ENCODE results near the gene RARRES2. TPM values are rescaled to one million over a fixed set of nuclear protein-coding genes. Genes with fewer than 3 reads are reported as not detected.

Gene RARRES2
- total RNA-seq, 1 experiment from 2014 or later = 2.1 TPM

GRCh38 chr7:150342121-150342408 is 636 bp upstream of the RARRES2 start:
- no TSS peak for BruUV-seq (replicated peaks)
- DNase-seq (ENCODE audit: low read depth, low spot score) (no peak), ATAC-seq (no peak)
- ChIA-PET POLR2A (no interaction called here), CTCF (no interaction called here), RAD21 (ENCODE audit: low non-redundant PET in 1 of 2, low total read pairs in 2 of 2, uncharacterized antibody in 2 of 2, unreplicated experiment in 2 of 2) (no interaction called here)
- TF ChIP-seq CTCF (IDR thresholded peaks at IDR 0.05 in 2 of 3, conservative IDR thresholded peaks at IDR 0.05 in 1 of 3; ENCODE audit: borderline replicate concordance in 1 of 3, insufficient read depth in 1 of 3, low read depth in 2 of 3, low read length in 2 of 3) (no peak), ZFX (IDR thresholded peaks at IDR 0.05) (no peak), YY1 (IDR thresholded peaks at IDR 0.05; ENCODE audit: extremely low read depth, insufficient replicate concordance, low read depth, low read length) (no peak), POLR2A (IDR thresholded peaks at IDR 0.05; ENCODE audit: borderline replicate concordance, extremely low read depth, insufficient read depth, insufficient read length) (no peak), JUND (IDR thresholded peaks at IDR 0.05) (no peak), EGR1 (IDR thresholded peaks at IDR 0.05; ENCODE audit: low read depth) (no peak), SRF (IDR thresholded peaks at IDR 0.05; ENCODE audit: low read depth) (no peak), TCF7L2 (IDR thresholded peaks at IDR 0.05; ENCODE audit: borderline replicate concordance, extremely low read depth, insufficient read depth, insufficient read length) (no peak), ELF1 (IDR thresholded peaks at IDR 0.05; ENCODE audit: borderline replicate concordance, low read depth) (no peak)
- Histone ChIP-seq H3K4me1 (ENCODE audit: control insufficient read depth in 1 of 2, insufficient read depth in 2 of 2, low read length in 2 of 2) (no peaks in the 10 kb centered on the region), H3K79me2 (ENCODE audit: insufficient read depth, low read length) (no peaks in the 10 kb centered on the region), H3K27ac (ENCODE audit: low read depth, low read length) (no peak overlapping the region), H3K27me3 (ENCODE audit: insufficient read depth, low read length) (no peaks in the 10 kb centered on the region), H3K4me2 (ENCODE audit: low read length) (no peak overlapping the region), H3K4me3 (replicated peaks in 1 of 2; ENCODE audit: low read depth in 1 of 2, low read length in 2 of 2) (no peak overlapping the region), H3K9me3 (ENCODE audit: control insufficient read depth in 1 of 2, insufficient read depth in 1 of 2, low read depth in 1 of 2, low read length in 2 of 2) (no peaks in the 10 kb centered on the region), H3K9ac (ENCODE audit: low read length) (no peak overlapping the region), H3K9me2 (ENCODE audit: insufficient read depth) (no peaks in the 10 kb centered on the region), H4K20me1 (ENCODE audit: insufficient read depth) (no peaks in the 10 kb centered on the region), H2AFZ (ENCODE audit: low read depth, low read length, poor library complexity, severe bottlenecking) (no peak overlapping the region), H3K36me3 (ENCODE audit: control insufficient read depth in 1 of 2, insufficient read depth in 2 of 2, low read length in 2 of 2) (no peaks in the 10 kb centered on the region)
- intact Hi-C loops (cut with micrococcal nuclease) = no loop called here

GRCh38 chr7:150340875-150341262 is 560 bp downstream of the RARRES2 start:
- intact Hi-C loops (cut with micrococcal nuclease) = no loop called here
- Histone ChIP-seq H3K9ac (ENCODE audit: low read length) (no peak overlapping the region), H3K4me1 (ENCODE audit: control insufficient read depth in 1 of 2, insufficient read depth in 2 of 2, low read length in 2 of 2) (no peaks in the 10 kb centered on the region), H3K79me2 (ENCODE audit: insufficient read depth, low read length) (no peaks in the 10 kb centered on the region), H3K4me2 (ENCODE audit: low read length) (no peak overlapping the region), H3K9me3 (ENCODE audit: control insufficient read depth in 1 of 2, insufficient read depth in 1 of 2, low read depth in 1 of 2, low read length in 2 of 2) (no peaks in the 10 kb centered on the region), H3K4me3 (replicated peaks in 1 of 2; ENCODE audit: low read depth in 1 of 2, low read length in 2 of 2) (no peak overlapping the region), H4K20me1 (ENCODE audit: insufficient read depth) (no peaks in the 10 kb centered on the region), H2AFZ (ENCODE audit: low read depth, low read length, poor library complexity, severe bottlenecking) (no peak overlapping the region), H3K9me2 (ENCODE audit: insufficient read depth) (no peaks in the 10 kb centered on the region), H3K36me3 (ENCODE audit: control insufficient read depth in 1 of 2, insufficient read depth in 2 of 2, low read length in 2 of 2) (no peaks in the 10 kb centered on the region), H3K27me3 (ENCODE audit: insufficient read depth, low read length) (no peaks in the 10 kb centered on the region), H3K27ac (ENCODE audit: low read depth, low read length) (no peak overlapping the region)
- ATAC-seq (no peak), DNase-seq (ENCODE audit: low read depth, low spot score) (no peak)
- RAD21 ChIA-PET (ENCODE audit: low non-redundant PET in 1 of 2, low total read pairs in 2 of 2, uncharacterized antibody in 2 of 2, unreplicated experiment in 2 of 2) = no interaction called here
- CTCF ChIA-PET = no interaction called here
- POLR2A ChIA-PET = no interaction called here
- no TSS peak for BruUV-seq (replicated peaks)
- TF ChIP-seq SP1 (IDR thresholded peaks at IDR 0.05; ENCODE audit: low read depth) (no peak), TCF7L2 (IDR thresholded peaks at IDR 0.05; ENCODE audit: borderline replicate concordance, extremely low read depth, insufficient read depth, insufficient read length) (no peak), FOSL1 (IDR thresholded peaks at IDR 0.05; ENCODE audit: low read depth) (no peak), POLR2A (IDR thresholded peaks at IDR 0.05; ENCODE audit: borderline replicate concordance, extremely low read depth, insufficient read depth, insufficient read length) (no peak), ATF3 (IDR thresholded peaks at IDR 0.05) (no peak), SIN3A (IDR thresholded peaks at IDR 0.05; ENCODE audit: low read depth) (no peak), YY1 (IDR thresholded peaks at IDR 0.05; ENCODE audit: extremely low read depth, insufficient replicate concordance, low read depth, low read length) (no peak), EZH2phosphoT487 (IDR thresholded peaks at IDR 0.05; ENCODE audit: borderline replicate concordance) (no peak), POLR2AphosphoS5 (IDR thresholded peaks at IDR 0.05; ENCODE audit: low read depth, low read length) (no peak), JUND (IDR thresholded peaks at IDR 0.05) (no peak), EZH2 (IDR thresholded peaks at IDR 0.05) (no peak), RAD21 (IDR thresholded peaks at IDR 0.05; ENCODE audit: low read depth) (no peak)

All from HCT116 (cell line).